Measurements from ENCODE around the gene JDP2.
A peak's percentile ranks its signal among the peaks of the same experiment; 100 is the strongest.
"Not testable (repeated sequence)": the region's sequence is repeated elsewhere in the genome, so short reads cannot be mapped to it uniquely, and the experiment has no call there.

Gene JDP2, protein sequence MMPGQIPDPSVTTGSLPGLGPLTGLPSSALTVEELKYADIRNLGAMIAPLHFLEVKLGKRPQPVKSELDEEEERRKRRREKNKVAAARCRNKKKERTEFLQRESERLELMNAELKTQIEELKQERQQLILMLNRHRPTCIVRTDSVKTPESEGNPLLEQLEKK

GRCh38 chr14:75427482-75428229, at the start of gene JDP2:
Gene JDP2 (plus strand): TSS chr14:75428022. CDS start chr14:75437921, 9,899 bp downstream.
- peak; percentile 77 for DNase-seq (ENCODE audit: low spot score)

- no peak for DNase-seq (ENCODE audit: low spot score)
Measured at GRCh38 chr14:75379246-75379929, 48.4 kb upstream of the JDP2 start.

DNA sequence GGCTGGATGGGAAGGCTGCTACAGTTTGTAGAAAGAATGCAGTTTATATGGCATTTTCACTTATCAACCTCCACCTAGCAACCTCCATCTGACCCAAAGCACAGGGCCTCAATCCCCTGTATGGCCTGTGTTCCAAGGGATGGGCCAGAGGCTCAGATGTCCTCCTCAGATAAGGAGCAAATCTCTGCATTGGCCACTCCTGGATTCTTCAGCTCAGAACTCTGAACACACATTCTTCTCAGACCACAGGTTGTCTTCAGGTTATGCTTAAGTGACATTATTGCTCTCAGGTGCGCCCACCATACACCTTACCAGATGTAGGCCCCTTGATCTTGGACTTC, 47.9 kb upstream of the JDP2 start:
- DNase-seq (ENCODE audit: low spot score) = no peak

DNA sequence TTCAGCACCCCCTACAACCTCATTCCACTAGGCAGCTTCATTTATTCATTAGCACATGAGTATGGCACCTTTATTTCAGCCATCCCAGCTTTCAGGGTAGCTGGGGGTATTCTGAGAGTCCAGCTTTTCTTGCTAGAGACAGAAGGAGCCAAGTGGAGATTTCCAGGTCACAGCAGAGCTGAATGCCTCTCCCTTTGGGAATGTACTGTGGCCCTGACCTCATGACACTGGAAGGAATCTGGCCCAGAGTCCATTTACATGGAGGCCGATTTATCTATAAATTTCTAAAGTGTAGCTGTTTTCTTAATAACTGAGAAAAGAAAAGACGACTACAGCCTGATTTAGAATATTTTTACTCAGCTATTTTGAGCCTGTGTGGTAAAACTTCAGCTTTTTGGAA, 47.2 kb upstream of the JDP2 start:
- no peak for DNase-seq (ENCODE audit: low spot score)

- no peak for DNase-seq (ENCODE audit: low spot score)
Measured at GRCh38 chr14:75381642-75382041, 46.2 kb upstream of the JDP2 start.

DNA sequence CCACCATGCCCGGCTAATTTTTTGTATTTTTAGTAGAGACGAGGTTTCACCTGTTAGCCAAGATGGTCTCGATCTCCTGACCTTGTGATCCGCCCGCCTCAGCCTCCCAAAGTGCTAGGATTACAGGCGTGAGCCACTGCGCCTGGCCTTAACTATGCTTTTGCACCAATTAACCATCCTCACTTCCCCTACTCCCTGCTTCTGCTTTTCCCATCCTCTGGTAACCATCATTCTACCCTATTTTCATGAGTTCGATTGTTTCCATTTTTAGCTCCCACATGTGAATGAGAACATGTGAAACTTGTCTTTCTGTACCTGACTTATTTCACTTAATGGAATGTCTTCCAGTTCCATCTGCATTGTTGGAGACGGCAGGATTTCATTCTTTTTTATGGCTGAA, 44.6 kb upstream of the JDP2 start:
- not testable (repeated sequence) for DNase-seq (ENCODE audit: low spot score)

GRCh38 chr14:75383721-75384120, 44.1 kb upstream of the JDP2 start:
- peak; percentile 67 for DNase-seq (ENCODE audit: low spot score)

DNA sequence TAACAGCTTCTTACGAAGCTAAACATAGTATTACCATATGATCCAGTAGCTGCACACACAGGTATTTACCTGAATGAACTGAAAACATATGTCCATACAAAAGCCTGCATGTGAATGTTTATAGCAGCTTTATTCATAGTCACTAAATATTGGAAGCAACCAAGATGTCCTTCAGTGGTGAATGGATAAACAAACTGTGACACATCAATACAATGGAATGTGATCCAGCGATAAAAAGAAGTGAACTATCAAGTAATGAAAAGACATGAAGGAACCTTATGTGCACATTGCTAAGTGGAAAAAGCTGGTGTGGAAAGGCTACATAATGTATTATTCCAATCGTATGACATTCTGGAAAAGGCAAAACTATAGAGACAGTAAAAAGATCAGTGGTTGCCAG, 38.1 kb upstream of the JDP2 start:
- no peak for DNase-seq (ENCODE audit: low spot score)

- no peak for DNase-seq (ENCODE audit: low spot score)
Measured at GRCh38 chr14:75390183-75390582, 37.6 kb upstream of the JDP2 start.

DNA sequence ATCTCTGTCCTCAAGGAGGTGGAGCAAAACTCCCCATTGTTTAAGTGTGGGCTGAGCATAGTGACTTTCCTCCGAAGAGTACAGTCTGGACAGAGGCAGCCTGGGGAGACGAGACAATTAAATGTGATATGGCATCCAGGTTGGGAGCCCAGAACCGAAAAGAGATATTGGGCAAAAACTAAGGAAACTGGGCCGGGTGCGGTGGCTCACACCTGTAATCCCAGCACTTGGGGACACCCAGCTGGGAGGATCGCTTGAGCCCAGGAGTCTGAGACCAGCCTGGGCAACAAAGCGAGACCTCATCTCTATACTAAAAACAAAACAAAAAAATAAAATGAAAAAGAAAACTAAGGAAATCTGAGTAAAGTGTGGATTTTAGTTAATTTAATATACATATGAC, 35.9 kb upstream of the JDP2 start:
- no peak for DNase-seq (ENCODE audit: low spot score)

GRCh38 chr14:75392686-75393641, 34.9 kb upstream of the JDP2 start:
- DNase-seq (ENCODE audit: low spot score) = no peak

GRCh38 chr14:75393794-75394193, 34.0 kb upstream of the JDP2 start:
- no peak for DNase-seq (ENCODE audit: low spot score)

- no peak for DNase-seq (ENCODE audit: low spot score)
Measured at GRCh38 chr14:75395862-75396261, 32.0 kb upstream of the JDP2 start.

DNA sequence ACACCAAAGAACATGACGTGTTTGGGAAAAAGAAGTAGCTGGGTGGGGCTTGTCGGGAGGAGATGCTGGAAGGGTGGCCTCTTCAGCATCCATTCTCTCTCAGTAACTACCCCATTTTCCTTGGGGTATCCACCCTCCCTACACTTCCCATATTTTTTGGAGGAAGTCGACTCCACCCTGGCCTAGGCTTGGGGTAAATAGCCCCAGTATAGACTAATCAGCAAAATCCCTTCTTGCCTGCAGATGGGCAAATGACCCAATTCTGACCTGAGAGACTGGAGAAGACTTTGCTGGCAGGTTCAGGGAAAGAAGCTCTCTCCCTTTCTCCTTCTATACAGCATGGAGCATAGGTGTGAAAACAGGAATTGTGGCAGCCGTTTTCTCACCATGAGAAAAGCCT, 28.5 kb upstream of the JDP2 start:
- no peak for DNase-seq (ENCODE audit: low spot score)

DNA sequence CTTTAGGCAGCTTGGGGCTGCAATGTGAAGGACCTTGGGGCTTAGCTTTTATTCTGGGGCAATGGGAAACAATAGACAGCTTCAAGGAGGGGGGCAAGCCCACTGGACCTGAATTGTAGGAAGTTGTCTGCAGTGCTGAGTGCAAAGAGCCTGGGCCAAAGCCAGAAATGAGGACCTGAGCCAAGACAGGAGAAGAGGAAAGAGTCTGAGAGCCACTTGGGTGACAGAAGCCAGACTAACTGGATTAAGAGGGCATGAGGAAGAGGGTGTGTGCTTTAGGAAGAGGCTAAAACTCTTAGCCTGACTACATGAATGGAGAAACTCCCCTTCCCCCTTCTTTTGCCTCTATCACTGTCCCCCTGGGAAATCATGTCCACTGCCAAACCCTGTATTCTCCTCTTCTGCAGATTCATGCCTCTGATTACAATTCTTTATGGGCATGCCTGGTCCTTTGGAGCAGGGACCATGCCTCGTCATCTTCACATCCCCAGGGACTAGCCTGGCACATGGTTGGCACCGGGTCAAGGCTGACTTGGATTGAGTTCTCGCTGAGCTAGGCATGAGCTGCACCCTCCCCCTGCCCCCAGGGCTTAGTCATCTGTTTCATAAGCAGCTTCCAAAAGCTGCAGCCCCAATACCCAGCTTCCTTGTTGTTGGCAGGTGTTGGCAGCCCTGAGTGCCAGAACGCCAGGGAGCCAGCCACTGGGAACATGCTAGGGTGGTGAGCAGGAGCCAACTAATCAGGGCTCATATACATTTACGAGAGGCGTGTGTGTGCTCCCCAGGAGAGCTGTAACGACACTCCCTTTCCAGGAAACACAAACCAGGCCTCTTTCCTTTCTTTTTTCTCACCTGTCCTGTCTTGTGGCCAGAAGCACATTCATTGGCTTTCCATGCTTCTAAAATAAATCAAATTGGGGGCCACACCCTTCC, 27.7 kb upstream of the JDP2 start:
- DNase-seq (ENCODE audit: low spot score) = peak; percentile 58

- no peak for DNase-seq (ENCODE audit: low spot score)
Measured at GRCh38 chr14:75401361-75401760, 26.5 kb upstream of the JDP2 start.

GRCh38 chr14:75402867-75403413, 24.9 kb upstream of the JDP2 start:
- no peak for DNase-seq (ENCODE audit: low spot score)

DNA sequence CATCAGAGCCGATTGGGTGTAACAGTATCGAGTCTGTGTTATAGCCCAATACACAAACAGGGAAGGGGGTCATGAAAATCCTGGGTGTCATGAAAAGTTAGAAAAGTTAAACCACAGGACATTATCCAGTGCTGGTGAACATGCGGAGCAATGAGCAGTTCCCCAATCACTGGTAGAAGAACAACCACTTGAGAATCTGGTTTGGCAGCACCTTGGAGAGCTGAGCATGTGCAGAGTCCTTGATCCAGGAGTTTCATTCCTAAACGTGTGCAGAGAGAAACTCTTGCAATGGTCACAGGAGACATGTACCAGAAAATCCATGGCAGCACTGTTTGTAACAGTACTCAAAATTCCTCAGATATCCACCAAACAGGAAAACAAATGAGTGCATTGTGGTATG, 23.0 kb upstream of the JDP2 start:
- no peak for DNase-seq (ENCODE audit: low spot score)

GRCh38 chr14:75406102-75406501, 21.7 kb upstream of the JDP2 start:
- no peak for DNase-seq (ENCODE audit: low spot score)

DNA sequence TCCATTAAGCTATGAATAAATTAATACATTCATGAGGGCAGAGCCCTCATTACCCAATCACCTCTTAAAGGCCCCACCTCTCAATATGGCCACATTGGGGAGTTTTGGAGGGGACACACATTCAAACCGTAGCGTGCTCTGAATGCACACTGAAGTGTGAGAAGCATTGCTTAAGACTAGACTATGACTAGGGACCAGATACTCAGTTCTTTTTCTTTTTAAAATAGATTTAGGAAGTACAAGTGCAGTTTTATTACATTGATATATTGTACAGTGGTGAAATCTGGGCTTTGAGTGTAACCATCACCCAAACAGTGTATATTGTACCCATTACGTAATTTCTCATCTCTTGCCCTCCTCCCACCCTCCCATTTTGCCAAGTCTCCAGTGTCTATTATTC, 21.0 kb upstream of the JDP2 start:
- no peak for DNase-seq (ENCODE audit: low spot score)

All from pons (tissue), 1 donor.